SU-DHL-6 (cell line): ENCODE measurements around the gene MMGT1.

Source experiments
- EZH2phosphoT487 ChIP-seq: fragments of 200-600 bp; sonication (generic), shearing (Covaris generic); conservative IDR thresholded peaks from 2 replicates; pipeline ENCODE4 v1.6.1; 2018; ENCODE audit warnings: mild to moderate bottlenecking, antibody characterized with exemption, low read length, moderate library complexity, mixed read lengths
- TF ChIP-seq, protein P1 (sequence below): fragments of 200-600 bp; sonication (generic); IDR thresholded peaks from one replicate; pipeline ENCODE4 v1.5.1; 2017; ENCODE audit warnings: antibody characterized with exemption, mild to moderate bottlenecking, low read length, moderate library complexity; ENCODE audit not compliant: insufficient read depth, poor library complexity, severe bottlenecking

DNA sequence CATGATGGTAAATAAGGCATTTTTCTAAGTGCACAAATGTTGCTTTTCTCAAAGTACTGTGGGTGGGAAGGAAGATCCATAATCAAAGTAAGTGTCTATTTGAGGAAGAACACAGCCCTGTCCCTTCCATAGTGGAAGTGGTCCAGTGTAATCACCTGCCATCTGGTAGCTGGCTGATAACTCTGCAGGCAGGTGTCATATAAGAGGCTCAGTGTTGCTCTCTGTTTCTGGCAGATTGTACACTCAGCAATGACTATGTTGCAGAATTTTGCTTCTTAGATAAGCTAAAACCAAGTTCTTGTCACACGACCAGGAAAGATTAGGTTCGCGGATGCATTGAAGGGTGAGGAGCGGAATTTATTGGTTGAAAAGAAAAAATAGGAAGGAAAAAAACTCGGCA, 59.4 kb downstream of the MMGT1 start:
- TF ChIP-seq, protein P1, sequence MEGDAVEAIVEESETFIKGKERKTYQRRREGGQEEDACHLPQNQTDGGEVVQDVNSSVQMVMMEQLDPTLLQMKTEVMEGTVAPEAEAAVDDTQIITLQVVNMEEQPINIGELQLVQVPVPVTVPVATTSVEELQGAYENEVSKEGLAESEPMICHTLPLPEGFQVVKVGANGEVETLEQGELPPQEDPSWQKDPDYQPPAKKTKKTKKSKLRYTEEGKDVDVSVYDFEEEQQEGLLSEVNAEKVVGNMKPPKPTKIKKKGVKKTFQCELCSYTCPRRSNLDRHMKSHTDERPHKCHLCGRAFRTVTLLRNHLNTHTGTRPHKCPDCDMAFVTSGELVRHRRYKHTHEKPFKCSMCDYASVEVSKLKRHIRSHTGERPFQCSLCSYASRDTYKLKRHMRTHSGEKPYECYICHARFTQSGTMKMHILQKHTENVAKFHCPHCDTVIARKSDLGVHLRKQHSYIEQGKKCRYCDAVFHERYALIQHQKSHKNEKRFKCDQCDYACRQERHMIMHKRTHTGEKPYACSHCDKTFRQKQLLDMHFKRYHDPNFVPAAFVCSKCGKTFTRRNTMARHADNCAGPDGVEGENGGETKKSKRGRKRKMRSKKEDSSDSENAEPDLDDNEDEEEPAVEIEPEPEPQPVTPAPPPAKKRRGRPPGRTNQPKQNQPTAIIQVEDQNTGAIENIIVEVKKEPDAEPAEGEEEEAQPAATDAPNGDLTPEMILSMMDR = no peak
- TF ChIP-seq EZH2phosphoT487 = no peak
